ENCODE results near the gene TMEM88. TPM values are rescaled to one million over a fixed set of nuclear protein-coding genes. Genes with fewer than 3 reads are reported as not detected.

Gene TMEM88
- total and polyA plus RNA-seq, 2 of the 13 experiments (the other 11 are each of a cell fraction or from before 2014, with no cell fraction given): 0.31 to 0.66 TPM

GRCh38 chr17:7841915-7842379 is 12.9 kb upstream of the TMEM88 start (continued):
- no peak for TF ChIP-seq HBP1 (CRISPR knock-in tag; IDR thresholded peaks at IDR 0.05; ENCODE audit: low read depth)
- TF ChIP-seq GMEB1 (CRISPR knock-in tag; IDR thresholded peaks at IDR 0.05; ENCODE audit: borderline replicate concordance): no peak
- no peak for TF ChIP-seq ZNF282 (IDR thresholded peaks at IDR 0.05; ENCODE audit: partially characterized antibody)
- TF ChIP-seq GZF1 (CRISPR knock-in tag; IDR thresholded peaks at IDR 0.05): no peak
- TF ChIP-seq POLR2G (IDR thresholded peaks at IDR 0.05; ENCODE audit: low read depth, low read length): peak; percentile 65
- TF ChIP-seq JDP2 (CRISPR knock-in tag; IDR thresholded peaks at IDR 0.05; ENCODE audit: borderline replicate concordance): no peak
- no peak for TF ChIP-seq FUBP1 (CRISPR knock-in tag; IDR thresholded peaks at IDR 0.05; ENCODE audit: borderline replicate concordance)
- no peak for TF ChIP-seq ZNF570 (CRISPR knock-in tag; IDR thresholded peaks at IDR 0.05; ENCODE audit: borderline replicate concordance)
- no peak; the same call in 1 of the 2 replicates for TF ChIP-seq PAWR (CRISPR knock-in tag; IDR thresholded peaks at IDR 0.05; ENCODE audit: borderline replicate concordance)
- TF ChIP-seq SP5 (CRISPR knock-in tag; IDR thresholded peaks at IDR 0.05; ENCODE audit: borderline replicate concordance, low read depth): peak; percentile 27; the same call in 1 of the 2 replicates
- TF ChIP-seq ZKSCAN1 (IDR thresholded peaks at IDR 0.05; ENCODE audit: low read length): no peak
- no peak for TF ChIP-seq ZSCAN29 (CRISPR knock-in tag; conservative IDR thresholded peaks at IDR 0.05)
- no peak for TF ChIP-seq NCOA1 (CRISPR knock-in tag; IDR thresholded peaks at IDR 0.05)
- no peak for TF ChIP-seq ZNF20 (CRISPR knock-in tag; IDR thresholded peaks at IDR 0.05)
- TF ChIP-seq THAP7 (CRISPR knock-in tag; IDR thresholded peaks at IDR 0.05): no peak
- no peak for TF ChIP-seq ZNF646 (CRISPR knock-in tag; IDR thresholded peaks at IDR 0.05)

Measured in HepG2 (cell line).